ENCODE data around the gene ASCL3.
A peak's percentile ranks its signal among the peaks of the same experiment; 100 is the strongest.
"Not testable (repeated sequence)": the region's sequence is repeated elsewhere in the genome, so short reads cannot be mapped to it uniquely, and the experiment has no call there.

ASCL3 gene

GRCh38 chr11:8942518-8943066, at the start of gene ASCL3:
TSS of gene ASCL3 (minus strand) at chr11:8943016. CDS start at chr11:8938161, 4,855 bp downstream.
- no peak for DNase-seq

GRCh38 chr11:8989453-8989852, 46.6 kb upstream of the ASCL3 start:
- no peak for DNase-seq

GRCh38 chr11:8988329-8989234, 45.8 kb upstream of the ASCL3 start:
- DNase-seq = no peak

GRCh38 chr11:8987446-8987845, 44.6 kb upstream of the ASCL3 start:
- DNase-seq = no peak

GRCh38 chr11:8986772-8987171, 44.0 kb upstream of the ASCL3 start:
- DNase-seq = not testable (repeated sequence)

- DNase-seq = no peak
These were observed 42.6 kb upstream of the ASCL3 start for GRCh38 chr11:8985462-8985861.

- no peak for DNase-seq
These were observed 40.7 kb upstream of the ASCL3 start for GRCh38 chr11:8983552-8983951.

- DNase-seq = no peak
These were observed 37.7 kb upstream of the ASCL3 start for GRCh38 chr11:8980485-8980884.

- DNase-seq = not testable (repeated sequence)
These were observed 36.5 kb upstream of the ASCL3 start for GRCh38 chr11:8979365-8979764.

- DNase-seq = no peak
These were observed 30.3 kb upstream of the ASCL3 start for GRCh38 chr11:8973121-8973520.

- no peak for DNase-seq
These were observed 29.1 kb upstream of the ASCL3 start for GRCh38 chr11:8971924-8972316.

GRCh38 chr11:8971196-8971923, 28.5 kb upstream of the ASCL3 start:
- DNase-seq = no peak

- no peak for DNase-seq
These were observed 24.4 kb upstream of the ASCL3 start for GRCh38 chr11:8967184-8967583.

GRCh38 chr11:8964324-8965320, 21.8 kb upstream of the ASCL3 start, which contains the start of gene TMEM9B:
TSS of gene TMEM9B (minus strand) at chr11:8964442. CDS start at chr11:8964313, 129 bp downstream.
- DNase-seq = peak; percentile 77

- DNase-seq = peak; percentile 47
These were observed 20.9 kb upstream of the ASCL3 start for GRCh38 chr11:8963569-8964323.

- DNase-seq = no peak
These were observed 20.0 kb upstream of the ASCL3 start for GRCh38 chr11:8962841-8963240.

- no peak for DNase-seq
These were observed 18.6 kb upstream of the ASCL3 start for GRCh38 chr11:8961401-8961800.

GRCh38 chr11:8959546-8960166, 16.8 kb upstream of the ASCL3 start:
- DNase-seq = peak; percentile 33

- no peak for DNase-seq
These were observed 14.0 kb upstream of the ASCL3 start for GRCh38 chr11:8956860-8957259.

GRCh38 chr11:8948886-8949285, 6.1 kb upstream of the ASCL3 start:
- peak; percentile 73 for DNase-seq

Data from DMS153 (cell line).